ENCODE measurements around the gene RSBN1. TPM values are rescaled to one million over a fixed set of nuclear protein-coding genes. Genes with fewer than 3 reads are reported as not detected.
"Not testable (repeated sequence)": the region's sequence is repeated elsewhere in the genome, so short reads cannot be mapped to it uniquely, and the experiment has no call there.

RSBN1 gene
- total and polyA plus RNA-seq, 2 experiments from 2014 or later = 12.7 to 27.3 TPM

GRCh38 chr1:113758631-113759332, 53.5 kb downstream of the RSBN1 start:
- TF ChIP-seq CTCF (IDR thresholded peaks at IDR 0.05; ENCODE audit: low read depth, low read length) = no peak
- peak; percentile 57 to 74 for DNase-seq (ENCODE audit: low read depth in 1 of 2, low spot score in 1 of 2)

GRCh38 chr1:113756461-113756860, 55.8 kb downstream of the RSBN1 start:
- no peak for DNase-seq (ENCODE audit: low read depth in 1 of 2, low spot score in 1 of 2)
- peaks cover 7% of the 10 kb centered on the region for H3K4me1 ChIP-seq (ENCODE audit: low read depth)
- peaks cover 12% of the 10 kb centered on the region for H3K36me3 ChIP-seq
- H3K4me3 ChIP-seq = no peak overlapping the region
- H3K27me3 ChIP-seq = no peaks in the 10 kb centered on the region
- TF ChIP-seq CTCF (IDR thresholded peaks at IDR 0.05; ENCODE audit: low read depth, low read length) = no peak
- H3K27ac ChIP-seq = no peak overlapping the region
- no peaks in the 10 kb centered on the region for H3K9me3 ChIP-seq (ENCODE audit: low read depth)

More at GRCh38 chr1:113758631-113759332, 53.5 kb downstream of the RSBN1 start:
- H3K36me3 ChIP-seq = peaks cover 7% of the 10 kb centered on the region
- H3K27me3 ChIP-seq = no peaks in the 10 kb centered on the region
- H3K27ac ChIP-seq = peak overlapping the region; percentile 93
- H3K4me1 ChIP-seq (ENCODE audit: low read depth) = peaks cover 7% of the 10 kb centered on the region
- H3K4me3 ChIP-seq = peak overlapping the region; percentile 85
- no peaks in the 10 kb centered on the region for H3K9me3 ChIP-seq (ENCODE audit: low read depth)

- H3K27me3 ChIP-seq; H3K4me1 ChIP-seq (ENCODE audit: low read depth); DNase-seq (ENCODE audit: low read depth in 1 of 2, low spot score in 1 of 2); H3K27ac ChIP-seq; H3K9me3 ChIP-seq (ENCODE audit: low read depth); H3K4me3 ChIP-seq: not testable (repeated sequence)
- peaks cover 18% of the 10 kb centered on the region for H3K36me3 ChIP-seq
These were observed 58.9 kb downstream of the RSBN1 start for GRCh38 chr1:113753333-113753732.

GRCh38 chr1:113751516-113751915, 60.8 kb downstream of the RSBN1 start:
- peaks cover 18% of the 10 kb centered on the region for H3K36me3 ChIP-seq
- H3K4me1 ChIP-seq (ENCODE audit: low read depth) = no peaks in the 10 kb centered on the region
- DNase-seq (ENCODE audit: low read depth in 1 of 2, low spot score in 1 of 2) = no peak
- no peak for TF ChIP-seq CTCF (IDR thresholded peaks at IDR 0.05; ENCODE audit: low read depth, low read length)
- H3K27ac ChIP-seq = no peak overlapping the region
- H3K9me3 ChIP-seq (ENCODE audit: low read depth) = no peaks in the 10 kb centered on the region
- H3K4me3 ChIP-seq = no peak overlapping the region
- H3K27me3 ChIP-seq = no peaks in the 10 kb centered on the region

- no peak overlapping the region for H3K4me3 ChIP-seq
- no peaks in the 10 kb centered on the region for H3K9me3 ChIP-seq (ENCODE audit: low read depth)
- DNase-seq (ENCODE audit: low read depth in 1 of 2, low spot score in 1 of 2) = no peak
- TF ChIP-seq CTCF (IDR thresholded peaks at IDR 0.05; ENCODE audit: low read depth, low read length) = no peak
- no peaks in the 10 kb centered on the region for H3K4me1 ChIP-seq (ENCODE audit: low read depth)
- H3K27ac ChIP-seq = no peak overlapping the region
- H3K27me3 ChIP-seq = no peaks in the 10 kb centered on the region
- H3K36me3 ChIP-seq = peaks cover 18% of the 10 kb centered on the region
These were observed 61.2 kb downstream of the RSBN1 start for GRCh38 chr1:113751114-113751513.

- H3K36me3 ChIP-seq = peaks cover 17% of the 10 kb centered on the region
These were observed 62.9 kb downstream of the RSBN1 start for GRCh38 chr1:113749402-113749801.

More at GRCh38 chr1:113749402-113749801, 62.9 kb downstream of the RSBN1 start:
- Histone ChIP-seq H3K27ac (no peak overlapping the region), H3K4me3 (no peak overlapping the region), H3K9me3 (ENCODE audit: low read depth) (no peaks in the 10 kb centered on the region), H3K4me1 (ENCODE audit: low read depth) (no peaks in the 10 kb centered on the region), H3K27me3 (no peaks in the 10 kb centered on the region)
- no peak for TF ChIP-seq CTCF (IDR thresholded peaks at IDR 0.05; ENCODE audit: low read depth, low read length)
- no peak for DNase-seq (ENCODE audit: low read depth in 1 of 2, low spot score in 1 of 2)

All from cardiac muscle cell (in vitro differentiated cells and primary cell).